Ureter (tissue), 1 donor: ENCODE data around the gene BCLAF1. TPM values are rescaled to one million over a fixed set of nuclear protein-coding genes. Genes with fewer than 3 reads are reported as not detected.

Experiments used
- total RNA-seq: library from RNA; stranded (reverse); gene quantifications from one replicate; pipeline ENCODE4 v1.2.4, GENCODE V29; 2023
- donor health status: DM: yes; HTN: yes; CAD: no.

The BCLAF1 gene
- total RNA-seq, 1 donor from 2014 or later: 200 TPM

Other genes with a start within 250 kb of the BCLAF1 start
- gene MTFR2, start 39.5 kb downstream of the BCLAF1 start, total RNA-seq: 0.75 TPM